GM10266 (cell line): Measurements from ENCODE around the gene ANGEL2.

Source experiments
- DNase-seq: peaks from one replicate; pipeline ENCODE4 v3.0.0; 2012; ENCODE audit errors: extremely low spot score
- CTCF ChIP-seq: IDR thresholded peaks from 2 replicates; pipeline ENCODE4 v1.5.1; 2012; ENCODE audit warnings: mild to moderate bottlenecking, low read depth; ENCODE audit not compliant: control insufficient read depth, insufficient read depth; ENCODE audit errors: missing control alignments

The ANGEL2 gene

GRCh38 chr1:213015099-213016050 lies at the start of gene ANGEL2:
TSS of gene ANGEL2 (minus strand) at chr1:213015867. CDS start at chr1:213015671, 196 bp downstream.
- DNase-seq = peak; percentile 90
- TF ChIP-seq CTCF = no peak

GRCh38 chr1:213061263-213061662 lies 45.6 kb upstream of the ANGEL2 start:
- TF ChIP-seq CTCF = no peak
- DNase-seq = no peak

DNA sequence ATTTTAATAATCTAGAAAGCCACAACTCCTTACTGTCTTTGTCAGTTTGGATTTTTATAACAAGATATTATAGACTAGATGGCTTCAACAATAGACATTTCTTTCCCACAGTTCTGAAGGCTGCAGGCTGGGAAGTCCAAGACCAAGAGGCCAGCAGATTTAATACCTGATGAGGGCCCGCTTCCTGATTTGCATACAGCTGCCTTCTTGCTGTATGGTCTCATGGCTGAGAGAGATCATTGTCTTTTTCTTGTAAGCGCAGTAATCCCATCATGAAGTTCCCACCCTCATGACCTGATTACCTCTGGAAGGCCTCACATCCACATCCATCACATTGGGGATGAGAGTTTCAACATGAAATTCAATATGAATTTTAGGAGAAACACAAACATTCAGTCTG lies 45.2 kb upstream of the ANGEL2 start:
- no peak for DNase-seq

DNA sequence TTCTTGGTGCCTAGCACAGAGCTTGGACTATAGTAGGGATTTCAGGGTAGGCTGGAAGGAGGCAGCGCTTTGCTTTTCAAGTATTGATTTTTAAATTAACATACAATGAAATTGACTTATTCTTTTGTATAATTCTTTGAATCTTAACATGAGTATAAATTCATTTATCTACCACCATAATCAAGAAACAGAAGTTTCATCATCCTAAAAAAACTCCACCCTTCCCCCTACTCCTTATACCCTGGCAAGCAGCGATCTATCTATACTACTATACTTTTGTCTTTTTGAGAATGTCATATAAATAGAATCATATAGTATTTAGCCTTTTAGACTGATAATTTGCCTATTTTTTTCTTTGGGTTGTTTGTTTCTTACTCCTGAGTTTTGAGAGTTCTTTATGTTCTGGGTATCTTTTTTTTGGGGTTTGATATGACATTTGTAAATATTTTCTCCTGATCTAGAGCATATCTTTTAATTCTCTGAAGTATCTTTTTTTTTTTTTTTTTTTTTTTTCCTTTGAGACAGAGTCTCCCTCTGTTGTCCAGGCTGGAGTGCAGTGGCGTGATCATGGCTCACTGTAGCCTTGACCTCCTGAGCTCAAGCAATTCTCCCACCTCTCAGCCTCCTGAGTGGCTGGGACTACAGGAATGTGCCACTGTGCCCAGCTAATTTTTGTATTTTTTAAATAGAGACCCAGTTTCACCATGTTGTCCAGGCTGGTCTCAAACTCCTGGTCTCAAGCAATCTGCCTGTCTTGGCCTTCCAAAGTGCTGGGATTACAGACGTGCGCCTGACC lies 41.8 kb upstream of the ANGEL2 start:
- DNase-seq = no peak
- TF ChIP-seq CTCF = no peak

More for the DNA sequence above, 45.2 kb upstream of the ANGEL2 start:
- no peak for TF ChIP-seq CTCF

- no peak for TF ChIP-seq CTCF
- no peak for DNase-seq
Observed at GRCh38 chr1:213055767-213056166, 40.1 kb upstream of the ANGEL2 start.

GRCh38 chr1:213054733-213055591 lies 39.3 kb upstream of the ANGEL2 start:
- TF ChIP-seq CTCF = no peak
- DNase-seq = no peak
